ENCODE results near the gene KSR2. TPM values are rescaled to one million over a fixed set of nuclear protein-coding genes. Genes with fewer than 3 reads are reported as not detected.
A peak's percentile ranks its signal among the peaks of the same experiment; 100 is the strongest.

The KSR2 gene
- total RNA-seq, 1 donor from 2014 or later: 2.0 TPM

DNA sequence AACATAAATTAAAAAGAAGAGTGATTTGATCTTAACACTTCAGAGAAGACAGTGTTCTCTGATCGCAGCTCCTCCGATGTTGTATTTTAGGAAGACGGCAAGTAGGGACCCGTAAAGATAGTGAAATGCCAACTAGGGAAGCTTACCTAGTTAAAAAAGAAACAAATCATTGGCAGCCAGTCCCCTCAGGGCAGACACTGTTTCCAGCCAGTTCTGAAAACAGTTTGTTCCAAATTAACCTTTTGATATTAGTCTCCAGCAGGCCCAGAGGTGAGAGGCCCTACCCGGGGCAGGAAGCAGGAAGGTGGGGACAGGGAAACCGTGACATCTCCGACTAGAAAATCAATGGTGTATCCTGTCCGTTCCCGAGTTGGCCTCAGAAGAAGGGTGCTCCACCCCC is 56.0 kb downstream of the KSR2 start:
- peaks cover 19% of the 10 kb centered on the region for H3K9me3 Mint-ChIP-seq
- no peak overlapping the region for H3K27ac Mint-ChIP-seq
- peaks cover 9% of the 10 kb centered on the region for H3K27me3 Mint-ChIP-seq
- no peak overlapping the region for H3K4me3 Mint-ChIP-seq
- H3K4me1 Mint-ChIP-seq (ENCODE audit: unreplicated experiment): no peaks in the 10 kb centered on the region
- H3K36me3 Mint-ChIP-seq: no peaks in the 10 kb centered on the region
- TF ChIP-seq, protein P1, sequence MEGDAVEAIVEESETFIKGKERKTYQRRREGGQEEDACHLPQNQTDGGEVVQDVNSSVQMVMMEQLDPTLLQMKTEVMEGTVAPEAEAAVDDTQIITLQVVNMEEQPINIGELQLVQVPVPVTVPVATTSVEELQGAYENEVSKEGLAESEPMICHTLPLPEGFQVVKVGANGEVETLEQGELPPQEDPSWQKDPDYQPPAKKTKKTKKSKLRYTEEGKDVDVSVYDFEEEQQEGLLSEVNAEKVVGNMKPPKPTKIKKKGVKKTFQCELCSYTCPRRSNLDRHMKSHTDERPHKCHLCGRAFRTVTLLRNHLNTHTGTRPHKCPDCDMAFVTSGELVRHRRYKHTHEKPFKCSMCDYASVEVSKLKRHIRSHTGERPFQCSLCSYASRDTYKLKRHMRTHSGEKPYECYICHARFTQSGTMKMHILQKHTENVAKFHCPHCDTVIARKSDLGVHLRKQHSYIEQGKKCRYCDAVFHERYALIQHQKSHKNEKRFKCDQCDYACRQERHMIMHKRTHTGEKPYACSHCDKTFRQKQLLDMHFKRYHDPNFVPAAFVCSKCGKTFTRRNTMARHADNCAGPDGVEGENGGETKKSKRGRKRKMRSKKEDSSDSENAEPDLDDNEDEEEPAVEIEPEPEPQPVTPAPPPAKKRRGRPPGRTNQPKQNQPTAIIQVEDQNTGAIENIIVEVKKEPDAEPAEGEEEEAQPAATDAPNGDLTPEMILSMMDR (conservative IDR thresholded peaks at IDR 0.05): no peak
- no peak for DNase-seq (ENCODE audit: extremely low spot score, unreplicated experiment)

DNA sequence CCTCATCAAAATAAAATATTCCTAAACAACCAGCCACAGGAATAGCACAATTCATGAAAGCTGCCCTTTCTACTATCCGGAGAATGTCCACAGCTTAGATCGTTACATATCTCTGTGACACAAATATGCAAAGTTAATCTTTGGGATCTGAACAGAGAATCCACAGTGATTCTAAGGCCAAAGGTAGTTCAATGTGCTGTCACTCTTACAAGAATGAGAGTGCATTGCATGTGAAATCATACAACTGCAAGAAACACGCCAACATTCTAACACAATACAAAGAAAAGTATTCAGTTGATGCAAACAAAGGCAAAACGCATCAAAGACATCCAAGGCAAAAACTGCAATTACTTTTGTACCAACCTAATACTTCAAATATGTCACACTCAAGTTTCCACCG is 60.4 kb downstream of the KSR2 start:
- TF ChIP-seq, protein P1 (conservative IDR thresholded peaks at IDR 0.05): no peak
- Mint-ChIP-seq H3K27me3 (peaks cover 15% of the 10 kb centered on the region), H3K4me1 (ENCODE audit: unreplicated experiment) (no peaks in the 10 kb centered on the region), H3K36me3 (no peaks in the 10 kb centered on the region), H3K27ac (no peak overlapping the region), H3K4me3 (no peak overlapping the region), H3K9me3 (peaks cover 19% of the 10 kb centered on the region)
- no peak for DNase-seq (ENCODE audit: extremely low spot score, unreplicated experiment)

DNA sequence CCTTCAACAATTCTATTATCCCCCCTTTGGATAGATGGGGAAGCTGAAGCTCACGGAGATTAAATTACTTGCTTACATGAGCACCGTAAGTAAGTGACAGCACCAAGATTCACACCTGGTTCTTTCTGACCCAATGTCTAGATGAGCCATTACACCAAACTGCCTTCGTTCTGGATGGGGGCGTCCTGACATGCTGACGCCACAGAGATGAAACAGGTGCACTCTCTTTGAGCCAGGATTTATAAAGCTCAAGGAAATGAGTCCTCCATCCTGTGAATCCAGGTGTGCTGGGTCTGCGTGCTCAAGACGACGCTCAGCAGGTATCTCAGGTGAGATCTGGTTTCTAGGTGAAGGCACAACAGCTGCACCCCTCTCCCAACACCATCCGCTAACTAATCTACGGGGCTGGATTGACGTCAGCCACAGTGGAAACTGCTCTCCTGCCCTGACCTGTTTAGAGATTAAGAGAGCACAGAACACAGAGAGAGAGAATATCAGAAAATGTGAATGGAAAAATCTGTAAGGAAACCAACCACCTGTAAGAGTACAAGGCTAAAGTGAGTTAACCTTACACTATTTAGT is 61.6 kb downstream of the KSR2 start:
- Mint-ChIP-seq H3K4me3 (peak overlapping the region; percentile 7), H3K4me1 (ENCODE audit: unreplicated experiment) (no peaks in the 10 kb centered on the region), H3K9me3 (peaks cover 17% of the 10 kb centered on the region), H3K27me3 (peaks cover 11% of the 10 kb centered on the region), H3K36me3 (no peaks in the 10 kb centered on the region), H3K27ac (peak overlapping the region; percentile 60)
- TF ChIP-seq, protein P1 (conservative IDR thresholded peaks at IDR 0.05): no peak
- no peak for DNase-seq (ENCODE audit: extremely low spot score, unreplicated experiment)

DNA sequence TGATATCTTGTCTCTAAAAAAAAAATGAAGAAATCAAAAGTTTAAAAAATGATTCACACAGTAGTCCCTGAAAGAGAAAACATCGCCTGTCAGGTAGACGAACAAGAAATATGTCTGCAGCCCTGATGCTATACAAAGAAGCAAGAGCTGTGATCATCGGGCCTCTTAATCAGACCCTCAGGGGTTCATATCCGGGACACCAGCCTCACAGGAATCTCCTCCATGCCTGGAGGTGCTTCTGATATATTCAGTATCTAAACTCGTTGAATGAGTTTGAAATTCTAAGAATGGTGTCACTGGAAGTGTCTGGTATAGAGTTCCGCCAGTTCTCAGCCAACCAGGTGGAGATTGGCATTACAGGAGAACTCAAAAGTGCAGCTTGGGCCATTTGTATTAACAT is 64.7 kb downstream of the KSR2 start:
- no peaks in the 10 kb centered on the region for H3K36me3 Mint-ChIP-seq
- H3K9me3 Mint-ChIP-seq: peaks cover 7% of the 10 kb centered on the region
- no peak overlapping the region for H3K4me3 Mint-ChIP-seq
- TF ChIP-seq, protein P1 (conservative IDR thresholded peaks at IDR 0.05): no peak
- H3K27ac Mint-ChIP-seq: no peak overlapping the region
- no peak for DNase-seq (ENCODE audit: extremely low spot score, unreplicated experiment)
- peaks cover 11% of the 10 kb centered on the region for H3K27me3 Mint-ChIP-seq
- no peaks in the 10 kb centered on the region for H3K4me1 Mint-ChIP-seq (ENCODE audit: unreplicated experiment)

DNA sequence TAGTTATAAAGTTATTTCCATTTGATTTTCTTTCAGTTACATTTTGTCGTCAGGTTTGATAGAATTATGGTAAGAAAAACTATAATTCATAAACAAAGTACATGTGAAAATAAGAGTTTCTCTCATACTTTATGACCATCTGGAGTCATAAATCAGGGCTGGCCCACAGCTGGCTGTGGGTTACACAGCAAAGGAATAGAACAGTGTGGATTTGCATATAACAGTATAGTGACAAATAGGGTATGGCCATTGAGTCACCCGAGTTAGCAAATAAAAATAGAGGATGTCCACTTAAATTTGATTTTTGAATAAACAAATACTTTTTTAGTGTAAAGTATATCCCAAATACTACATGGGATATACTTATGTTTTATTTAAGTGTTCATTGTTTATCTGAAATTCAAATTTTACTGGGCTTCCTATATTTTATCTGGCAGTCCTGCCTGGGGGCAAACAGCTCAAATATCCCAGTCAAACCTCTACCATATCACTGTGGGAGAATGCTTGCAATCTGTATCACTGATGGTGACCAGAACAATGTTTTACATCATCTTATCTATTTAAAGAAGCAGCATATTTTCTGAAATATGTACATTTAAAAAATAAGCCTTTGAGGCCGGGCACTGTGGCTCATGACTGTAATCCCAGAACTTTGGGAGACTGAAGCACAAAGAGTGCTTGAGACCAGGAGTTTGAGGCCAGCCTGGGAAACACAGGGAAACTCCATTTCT is 65.5 kb downstream of the KSR2 start:
- Mint-ChIP-seq H3K9me3 (peaks cover 7% of the 10 kb centered on the region), H3K4me1 (ENCODE audit: unreplicated experiment) (no peaks in the 10 kb centered on the region), H3K4me3 (no peak overlapping the region), H3K36me3 (no peaks in the 10 kb centered on the region), H3K27me3 (peaks cover 8% of the 10 kb centered on the region), H3K27ac (no peak overlapping the region)
- TF ChIP-seq, protein P1 (conservative IDR thresholded peaks at IDR 0.05): no peak
- no peak for DNase-seq (ENCODE audit: extremely low spot score, unreplicated experiment)

All from type B pancreatic cell (in vitro differentiated cells).